Endothelial cell of umbilical vein (primary cell): Measurements from ENCODE around the gene TRIM50. TPM values are rescaled to one million over a fixed set of nuclear protein-coding genes. Genes with fewer than 3 reads are reported as not detected.
A peak's percentile ranks its signal among the peaks of the same experiment; 100 is the strongest.

ENCODE experiments used
- BruUV-seq: library from RNA; stranded (reverse); fragments of 400-500 nt; replicated peaks from 2 replicates; lab custom pipeline; 2021; lab: Mats Ljungman, UMichigan
- CTCF ChIA-PET: fragments of 300-600, 350-600 bp; sonication (Branson Sonifier 250); formaldehyde crosslinking; loops from one replicate; lab custom pipeline; 2021; ENCODE audit warnings: antibody characterized with exemption, inconsistent platforms; lab: Charles Lee
- POLR2A ChIA-PET: fragments of 300-600, 350-600 bp; sonication (Branson Sonifier 250); formaldehyde crosslinking; loops from one replicate; lab custom pipeline; 2021; ENCODE audit warnings: antibody characterized with exemption, inconsistent platforms; lab: Charles Lee
- DNase-seq: peaks from one replicate; pipeline ENCODE4 v3.0.0-alpha.2; 2011; ENCODE audit warnings: low read depth, low spot score
- FAIRE-seq: peaks from 2 replicates; lab custom pipeline; 2011; peaks lifted over from hg19 to GRCh38; lab: Jason Lieb, UNC
- H2AFZ ChIP-seq: 2 replicates; pipeline ENCODE4 v1.6.0; 2012; ENCODE audit warnings: low read depth, low read length, control low read depth, inconsistent platforms
- H3K27ac ChIP-seq: 2 replicates; pipeline ENCODE4 v1.5.1; 2011; ENCODE audit warnings: low read depth, mild to moderate bottlenecking, control low read depth, low read length, moderate library complexity; ENCODE audit not compliant: insufficient read depth
- H3K27me3 ChIP-seq, 2 experiments: 2 replicates each; pipeline versions ENCODE4 v1.6.0 to v1.6.1; 2011; ENCODE audit warnings: low read length in 2 of 2, mixed read lengths in 1 of 2; ENCODE audit not compliant: control insufficient read depth in 2 of 2, insufficient read depth in 2 of 2
- H3K36me3 ChIP-seq, 2 experiments: 2 replicates in 1 of 2; 3 replicates in 1 of 2; pipeline ENCODE4 v1.5.1; 2011; ENCODE audit warnings: low read length in 2 of 2, mild to moderate bottlenecking in 1 of 2, moderate library complexity in 1 of 2; ENCODE audit not compliant: control insufficient read depth in 2 of 2, insufficient read depth in 2 of 2; ENCODE audit errors: extremely low read depth in 1 of 2
- H3K4me1 ChIP-seq: 3 replicates; pipeline ENCODE4 v1.5.1; 2011; ENCODE audit warnings: mild to moderate bottlenecking, low read length; ENCODE audit not compliant: control insufficient read depth, insufficient read depth; ENCODE audit errors: extremely low read depth
- H3K4me2 ChIP-seq: 2 replicates; pipeline ENCODE4 v1.6.1; 2011; ENCODE audit warnings: low read length, control low read depth, mixed read lengths; ENCODE audit not compliant: insufficient read depth
- H3K4me3 ChIP-seq, 3 experiments: fragments of 200-600 bp in 1 of 3; sonication (generic), shearing (Covaris generic) in 1 of 3; replicated peaks in 1 of 3; 2 replicates each; pipeline ENCODE4 v1.5.1; 2011 to 2016; ENCODE audit warnings: control low read depth in 3 of 3, low read length in 3 of 3, mild to moderate bottlenecking in 2 of 3, inconsistent platforms in 1 of 3, low read depth in 1 of 3, moderate library complexity in 1 of 3; ENCODE audit not compliant: insufficient read depth in 1 of 3
- H3K79me2 ChIP-seq: 2 replicates; pipeline ENCODE4 v1.6.0; 2012; ENCODE audit warnings: low read length, inconsistent platforms; ENCODE audit not compliant: control insufficient read depth, insufficient read depth
- H3K9ac ChIP-seq: replicated peaks from 2 replicates; pipeline ENCODE3; 2011; ENCODE audit warnings: low read length, control low read depth; ENCODE audit not compliant: insufficient read depth; ENCODE audit errors: extremely low read depth
- H3K9me1 ChIP-seq: replicated peaks from 3 replicates; pipeline ENCODE4 v1.6.0; 2011; ENCODE audit warnings: mild to moderate bottlenecking, low read length; ENCODE audit not compliant: control insufficient read depth, insufficient read depth; ENCODE audit errors: extremely low read depth
- H3K9me3 ChIP-seq: replicated peaks from 2 replicates; pipeline ENCODE4 v1.5.1; 2012; ENCODE audit warnings: low read length, inconsistent platforms; ENCODE audit not compliant: control insufficient read depth, insufficient read depth
- H4K20me1 ChIP-seq: replicated peaks from 2 replicates; pipeline ENCODE3; 2011; ENCODE audit warnings: mild to moderate bottlenecking, low read length; ENCODE audit not compliant: control insufficient read depth, insufficient read depth; ENCODE audit errors: extremely low read depth
- CTCF ChIP-seq, 2 donors: IDR thresholded peaks; 1 replicate in 1 of 2; 2 replicates in 1 of 2; pipeline ENCODE4 v1.5.1; 2011; ENCODE audit warnings: low read length in 2 of 2, mild to moderate bottlenecking in 2 of 2, moderate library complexity in 2 of 2, control low read depth in 1 of 2, inconsistent platforms in 1 of 2, low read depth in 1 of 2; ENCODE audit not compliant: insufficient read depth in 1 of 2; ENCODE audit errors: extremely low read depth in 1 of 2
- EZH2 ChIP-seq: IDR thresholded peaks from 2 replicates; pipeline ENCODE4 v1.6.1; 2012; ENCODE audit warnings: borderline replicate concordance, low read depth, mild to moderate bottlenecking, moderate library complexity, low read length, inconsistent platforms; ENCODE audit not compliant: severe bottlenecking
- FOS ChIP-seq: IDR thresholded peaks from 2 replicates; pipeline ENCODE4 v1.6.1; 2011; ENCODE audit warnings: mild to moderate bottlenecking, low read length, moderate library complexity, borderline replicate concordance; ENCODE audit not compliant: insufficient read depth
- GATA2 ChIP-seq: IDR thresholded peaks from 2 replicates; pipeline ENCODE4 v1.7.0; 2011; ENCODE audit warnings: low read depth, mild to moderate bottlenecking, moderate library complexity, mixed read lengths, low read length; ENCODE audit not compliant: insufficient read length, insufficient read depth
- JUN ChIP-seq: IDR thresholded peaks from 2 replicates; pipeline ENCODE4 v1.6.1; 2011; ENCODE audit warnings: borderline replicate concordance, low read depth; ENCODE audit not compliant: insufficient read length, insufficient read depth
- MAX ChIP-seq: IDR thresholded peaks from 2 replicates; pipeline ENCODE4 v1.6.1; 2011; ENCODE audit not compliant: insufficient read depth, insufficient read length
- MYC ChIP-seq: IDR thresholded peaks from one replicate; pipeline ENCODE4 v1.6.1; 2011; ENCODE audit warnings: mild to moderate bottlenecking, low read depth, low read length
- POLR2A ChIP-seq: IDR thresholded peaks from 2 replicates; pipeline ENCODE4 v1.6.1; 2012; ENCODE audit warnings: low read depth, mild to moderate bottlenecking, control low read depth, low read length
- POLR2AphosphoS5 ChIP-seq: IDR thresholded peaks from 2 replicates; pipeline ENCODE4 v1.6.1; 2012; ENCODE audit warnings: low read depth, mild to moderate bottlenecking, control low read depth, low read length, moderate library complexity; ENCODE audit not compliant: insufficient read depth
- dilution Hi-C: fragments of 300-500 bp; cut with MboI; formaldehyde crosslinking; loops from one replicate; pipeline ENCODE4 v1.15.0; 2019; ENCODE audit warnings: low sequenced_read_pairs; ENCODE audit not compliant: extremely low pct_ligation_motif_present
- intact Hi-C: fragments of 100-400 bp; cut with micrococcal nuclease; formaldehyde crosslinking; loops from one replicate; pipeline ENCODE4 v1.10.0; 2022
- polyA plus RNA-seq, 4 experiments: library from polyadenylated mRNA; depleted of rRNA in 3 of 4; stranded (reverse) in 3 of 4; unstranded in 1 of 4; fragments of >200 nt; gene quantifications; 2 replicates each; pipeline versions ENCODE4 v1.2.1 to v1.2.3, GENCODE V29; 2011 to 2012; ENCODE audit warnings: missing spikeins in 1 of 4
- total RNA-seq: library from RNA; stranded (reverse); gene quantifications from 2 replicates; pipeline ENCODE4 v1.2.3, GENCODE V29; 2021

Gene TRIM50
- total and polyA plus RNA-seq, 2 donors (not counting 3 experiments of a cell fraction or from before 2014, with no cell fraction given) = not detected

GRCh38 chr7:73350306-73351068 lies 22.6 kb upstream of the TRIM50 start:
- Histone ChIP-seq H3K27me3 (peaks cover 2 to 3% of the 10 kb centered on the region in 2 experiments), H3K9me1 (no peaks in the 10 kb centered on the region), H3K36me3 (no peaks in the 10 kb centered on the region), H3K4me1 (peaks cover 11% of the 10 kb centered on the region), H3K79me2 (no peaks in the 10 kb centered on the region), H3K9me3 (no peaks in the 10 kb centered on the region), H4K20me1 (no peaks in the 10 kb centered on the region), H3K4me3 (no peak overlapping the region), H3K9ac (no peak overlapping the region), H3K27ac (no peak overlapping the region), H3K4me2 (no peak overlapping the region), H2AFZ (no peak overlapping the region)
- POLR2A ChIA-PET = no interaction called here
- no TSS peak for BruUV-seq
- FAIRE-seq (no peak), DNase-seq (peak; percentile 40)
- intact Hi-C loops (no loop called here), dilution Hi-C loops (no loop called here)
- CTCF ChIA-PET = no interaction called here
- no peak for TF ChIP-seq GATA2
- TF ChIP-seq JUN = no peak
- TF ChIP-seq MYC = no peak
- no peak for TF ChIP-seq POLR2A
- no peak for TF ChIP-seq FOS
- no peak for TF ChIP-seq EZH2
- TF ChIP-seq CTCF (IDR thresholded peaks at IDR 0.05; ENCODE audit: extremely low read depth in 1 of 2, insufficient read depth in 1 of 2, low read depth in 1 of 2, low read length in 2 of 2) = no peak
- TF ChIP-seq POLR2AphosphoS5 = no peak
- TF ChIP-seq MAX = no peak
